ENCODE results near the gene DISC1. TPM values are rescaled to one million over a fixed set of nuclear protein-coding genes. Genes with fewer than 3 reads are reported as not detected.

Gene DISC1
- total RNA-seq, 1 experiment from 2014 or later, result 2.1 TPM

GRCh38 chr1:231670755-231671154 is 44.2 kb downstream of the DISC1 start:
- CTCF ChIA-PET, result no interaction called here
- TF ChIP-seq, protein P1, sequence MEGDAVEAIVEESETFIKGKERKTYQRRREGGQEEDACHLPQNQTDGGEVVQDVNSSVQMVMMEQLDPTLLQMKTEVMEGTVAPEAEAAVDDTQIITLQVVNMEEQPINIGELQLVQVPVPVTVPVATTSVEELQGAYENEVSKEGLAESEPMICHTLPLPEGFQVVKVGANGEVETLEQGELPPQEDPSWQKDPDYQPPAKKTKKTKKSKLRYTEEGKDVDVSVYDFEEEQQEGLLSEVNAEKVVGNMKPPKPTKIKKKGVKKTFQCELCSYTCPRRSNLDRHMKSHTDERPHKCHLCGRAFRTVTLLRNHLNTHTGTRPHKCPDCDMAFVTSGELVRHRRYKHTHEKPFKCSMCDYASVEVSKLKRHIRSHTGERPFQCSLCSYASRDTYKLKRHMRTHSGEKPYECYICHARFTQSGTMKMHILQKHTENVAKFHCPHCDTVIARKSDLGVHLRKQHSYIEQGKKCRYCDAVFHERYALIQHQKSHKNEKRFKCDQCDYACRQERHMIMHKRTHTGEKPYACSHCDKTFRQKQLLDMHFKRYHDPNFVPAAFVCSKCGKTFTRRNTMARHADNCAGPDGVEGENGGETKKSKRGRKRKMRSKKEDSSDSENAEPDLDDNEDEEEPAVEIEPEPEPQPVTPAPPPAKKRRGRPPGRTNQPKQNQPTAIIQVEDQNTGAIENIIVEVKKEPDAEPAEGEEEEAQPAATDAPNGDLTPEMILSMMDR (IDR thresholded peaks at IDR 0.05; ENCODE audit: unreplicated experiment), result no peak
- H3K27me3 Mint-ChIP-seq (ENCODE audit: insufficient read depth, unreplicated experiment), result no peaks in the 10 kb centered on the region

GRCh38 chr1:231674575-231674974 is 48.0 kb downstream of the DISC1 start:
- no peak for DNase-seq (ENCODE audit: unreplicated experiment)
- CTCF ChIA-PET, result interaction anchor here (0.5 to 2.3 kb wide), 3 partner anchors 9 to 1278 kb away, joined by 4 to 7 read pairs (median 4); no protein-coding TSS in a partner anchor
- H3K9me3 Mint-ChIP-seq (ENCODE audit: unreplicated experiment), result peaks cover 21% of the 10 kb centered on the region
- intact Hi-C loops (cut with micrococcal nuclease), result no loop called here
- no peaks in the 10 kb centered on the region for H3K36me3 Mint-ChIP-seq (ENCODE audit: insufficient read depth, unreplicated experiment)
- no peaks in the 10 kb centered on the region for H3K27me3 Mint-ChIP-seq (ENCODE audit: insufficient read depth, unreplicated experiment)
- TF ChIP-seq, protein P1 (IDR thresholded peaks at IDR 0.05; ENCODE audit: unreplicated experiment), result no peak
- no peaks in the 10 kb centered on the region for H3K4me1 Mint-ChIP-seq (ENCODE audit: insufficient read depth, unreplicated experiment)
- H3K27ac Mint-ChIP-seq (ENCODE audit: low read depth, unreplicated experiment), result no peak overlapping the region
- BruUV-seq (replicated peaks), result no TSS peak
- POLR2A ChIA-PET, result no interaction called here
- H3K4me3 Mint-ChIP-seq (ENCODE audit: unreplicated experiment), result no peak overlapping the region

More at GRCh38 chr1:231670755-231671154, 44.2 kb downstream of the DISC1 start:
- Mint-ChIP-seq H3K27ac (ENCODE audit: low read depth, unreplicated experiment) (no peak overlapping the region), H3K9me3 (ENCODE audit: unreplicated experiment) (peaks cover 23% of the 10 kb centered on the region), H3K36me3 (ENCODE audit: insufficient read depth, unreplicated experiment) (no peaks in the 10 kb centered on the region), H3K4me1 (ENCODE audit: insufficient read depth, unreplicated experiment) (no peaks in the 10 kb centered on the region), H3K4me3 (ENCODE audit: unreplicated experiment) (no peak overlapping the region)
- intact Hi-C loops (cut with micrococcal nuclease), result no loop called here
- BruUV-seq (replicated peaks), result no TSS peak
- POLR2A ChIA-PET, result no interaction called here
- no peak for DNase-seq (ENCODE audit: unreplicated experiment)

- TF ChIP-seq, protein P1 (IDR thresholded peaks at IDR 0.05; ENCODE audit: unreplicated experiment), result no peak
- Mint-ChIP-seq H3K4me3 (ENCODE audit: unreplicated experiment) (no peak overlapping the region), H3K27me3 (ENCODE audit: insufficient read depth, unreplicated experiment) (no peaks in the 10 kb centered on the region), H3K27ac (ENCODE audit: low read depth, unreplicated experiment) (no peak overlapping the region), H3K9me3 (ENCODE audit: unreplicated experiment) (peaks cover 6% of the 10 kb centered on the region), H3K4me1 (ENCODE audit: insufficient read depth, unreplicated experiment) (no peaks in the 10 kb centered on the region), H3K36me3 (ENCODE audit: insufficient read depth, unreplicated experiment) (no peaks in the 10 kb centered on the region)
- BruUV-seq (replicated peaks), result no TSS peak
- ChIA-PET CTCF (interaction anchor here (0.6 to 2.3 kb wide), 6 partner anchors 9 to 1542 kb away, joined by 3 to 7 read pairs (median 4); no protein-coding TSS in a partner anchor), POLR2A (no interaction called here)
- intact Hi-C loops (cut with micrococcal nuclease), result no loop called here
- DNase-seq (ENCODE audit: unreplicated experiment), result no peak
Observed at GRCh38 chr1:231676487-231676886, 49.9 kb downstream of the DISC1 start.

DNA sequence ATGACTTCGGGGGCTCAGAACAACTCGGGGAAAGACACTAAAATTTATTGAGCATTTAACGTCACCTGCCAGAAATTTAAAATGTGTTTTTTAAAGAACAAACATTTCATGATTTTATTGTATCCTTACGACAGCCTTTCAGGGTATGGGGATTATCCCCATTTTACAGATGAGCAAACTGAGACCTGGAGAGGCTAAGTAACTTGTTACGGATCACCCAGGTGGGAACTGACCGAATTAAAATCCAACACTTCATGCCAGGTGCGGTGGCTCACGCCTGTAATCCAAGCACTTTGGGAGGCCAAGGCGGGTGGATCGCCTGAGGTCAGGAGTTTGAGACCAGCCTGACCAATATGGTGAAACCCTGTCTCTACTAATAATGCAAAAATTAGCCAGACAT is 50.9 kb downstream of the DISC1 start:
- no peaks in the 10 kb centered on the region for H3K4me1 Mint-ChIP-seq (ENCODE audit: insufficient read depth, unreplicated experiment)
- TF ChIP-seq, protein P1 (IDR thresholded peaks at IDR 0.05; ENCODE audit: unreplicated experiment), result no peak
- H3K9me3 Mint-ChIP-seq (ENCODE audit: unreplicated experiment), result peaks cover 1% of the 10 kb centered on the region
- H3K27me3 Mint-ChIP-seq (ENCODE audit: insufficient read depth, unreplicated experiment), result no peaks in the 10 kb centered on the region
- ChIA-PET CTCF (interaction anchor here (0.8 kb wide), 2 partner anchors 843 to 1543 kb away, joined by 3 to 4 read pairs; no protein-coding TSS in a partner anchor), POLR2A (no interaction called here)
- H3K4me3 Mint-ChIP-seq (ENCODE audit: unreplicated experiment), result no peak overlapping the region
- no peaks in the 10 kb centered on the region for H3K36me3 Mint-ChIP-seq (ENCODE audit: insufficient read depth, unreplicated experiment)
- H3K27ac Mint-ChIP-seq (ENCODE audit: low read depth, unreplicated experiment), result no peak overlapping the region
- no TSS peak for BruUV-seq (replicated peaks)
- intact Hi-C loops (cut with micrococcal nuclease), result no loop called here
- DNase-seq (ENCODE audit: unreplicated experiment), result no peak

Data from MCF 10A (cell line).